Measurements from ENCODE around the gene MYL12B. TPM values are rescaled to one million over a fixed set of nuclear protein-coding genes. Genes with fewer than 3 reads are reported as not detected.

MYL12B gene
- total and polyA plus RNA-seq, 2 of the 8 experiments (the other 6 are each of a cell fraction or from before 2014, with no cell fraction given) = 174 to 188 TPM

DNA sequence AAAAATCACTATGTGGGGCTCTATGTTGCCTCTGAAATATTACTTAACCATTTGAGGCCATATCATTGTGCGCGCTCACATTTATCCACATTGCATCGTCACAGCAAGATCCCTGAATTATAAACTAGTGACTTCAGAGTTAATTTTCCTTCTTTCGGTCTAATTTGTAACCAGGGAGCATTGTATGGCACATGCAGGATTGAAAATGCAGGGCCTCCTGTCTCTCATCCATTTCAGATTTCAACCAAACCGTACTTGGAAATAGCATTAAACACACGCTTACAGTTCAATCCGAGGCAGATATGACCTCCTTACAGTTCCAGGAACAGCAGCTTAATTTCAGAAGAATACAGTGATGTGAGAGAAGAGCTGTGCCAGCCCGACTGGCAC, 42.7 kb upstream of the MYL12B start:
- peaks cover 0 to 4% (median under 1%) of the 10 kb centered on the region in 4 experiments; a peak in 1 of 7 replicates for H3K4me1 ChIP-seq (replicated peaks in 1 of 4; ENCODE audit: control insufficient read depth in 3 of 4, insufficient read depth in 4 of 4, low read length in 3 of 4)
- H3K36me3 ChIP-seq (ENCODE audit: control insufficient read depth in 2 of 4, insufficient read depth in 4 of 4, low read length in 3 of 4) = no peaks in the 10 kb centered on the region
- H3K23me2 ChIP-seq (ENCODE audit: low read depth, low read length) = no peaks in the 10 kb centered on the region
- H2AK5ac ChIP-seq (ENCODE audit: low read depth, low read length) = no peak overlapping the region
- no peak overlapping the region for H2BK12ac ChIP-seq (ENCODE audit: low read depth, low read length)
- no peaks in the 10 kb centered on the region; a peak in 1 of 4 replicates for H3K9me3 ChIP-seq (ENCODE audit: insufficient read depth in 2 of 2, low read depth in 1 of 2, low read length in 1 of 2)
- ChIA-PET POLR2A (ENCODE audit: partially characterized antibody) (interaction anchor here (0.8 to 1.2 kb wide), 2 partner anchors 11 to 28 kb away, joined by 3 read pairs; no protein-coding TSS in a partner anchor), CTCF (ENCODE audit: partially characterized antibody) (interaction anchor here (0.8 to 1.6 kb wide), 5 partner anchors 15 to 272 kb away, joined by 3 to 7 read pairs (median 4); no protein-coding TSS in a partner anchor)
- H2BK20ac ChIP-seq (ENCODE audit: low read length) = no peak overlapping the region
- H3K23ac ChIP-seq (ENCODE audit: insufficient read length) = no peak overlapping the region
- H2BK5ac ChIP-seq (ENCODE audit: low read depth, low read length) = no peak overlapping the region
- H3K56ac ChIP-seq (replicated peaks; ENCODE audit: insufficient read length, low read depth, low read length) = no peak overlapping the region
- H3K27me3 ChIP-seq (replicated peaks in 1 of 4; ENCODE audit: control insufficient read depth in 3 of 4, extremely low read depth in 1 of 4, insufficient read depth in 3 of 4, low read length in 3 of 4) = no peaks in the 10 kb centered on the region
- no peak overlapping the region for H2BK120ac ChIP-seq (replicated peaks; ENCODE audit: low read depth, low read length)
- no peak overlapping the region for H4K5ac ChIP-seq (ENCODE audit: insufficient read length, low read depth, low read length)
- H3K79me2 ChIP-seq (ENCODE audit: control insufficient read depth in 1 of 2, insufficient read depth in 2 of 2, low read length in 2 of 2) = no peaks in the 10 kb centered on the region
- no peak overlapping the region for H4K8ac ChIP-seq (ENCODE audit: extremely low read depth, insufficient read depth, low read length)
- no peak overlapping the region for H3K4me2 ChIP-seq (ENCODE audit: insufficient read depth in 1 of 2, low read depth in 2 of 2, low read length in 2 of 2)
- H3K18ac ChIP-seq (ENCODE audit: extremely low read depth, low read length) = no peak overlapping the region
- no peak overlapping the region for H3K27ac ChIP-seq (ENCODE audit: low read depth, low read length)
- 81% methylated on average over 8 of the region's 8 CpGs; no CpG with 5 or more reads in 1 of the 2 experiments for WGBS, 2 experiments (ENCODE audit: extremely low coverage in 1 of 2, insufficient coverage in 1 of 2, insufficient read length in 1 of 2, insufficient replicate concordance in 2 of 2, low coverage in 1 of 2, low lambda C conversion rate in 2 of 2, missing lambda C conversion rate in 1 of 2)
- H4K20me1 ChIP-seq (replicated peaks in 1 of 2; ENCODE audit: control insufficient read depth in 1 of 2, insufficient read depth in 2 of 2, low read length in 2 of 2) = no peaks in the 10 kb centered on the region
- H2AFZ ChIP-seq (ENCODE audit: low read length) = 0 out of 2 replicates have a peak overlapping the region, but pooled peaks have one; percentile 4
- no peak overlapping the region for H3K4ac ChIP-seq (replicated peaks; ENCODE audit: insufficient read length, low read depth, low read length)
- no peak overlapping the region for H3K14ac ChIP-seq (ENCODE audit: insufficient read length)
- TF ChIP-seq PHF8 (conservative IDR thresholded peaks at IDR 0.05; ENCODE audit: low read depth, low read length) (no peak), TAF7 (optimal IDR thresholded peaks at IDR 0.05; ENCODE audit: borderline replicate concordance, low read depth, low read length) (no peak), SAP30 (IDR thresholded peaks at IDR 0.05; ENCODE audit: insufficient read depth, insufficient replicate concordance, low read length) (no peak), KDM5A (IDR thresholded peaks at IDR 0.05; ENCODE audit: low read length) (no peak), SIN3A (conservative IDR thresholded peaks at IDR 0.05 in 1 of 2, IDR thresholded peaks at IDR 0.05 in 1 of 2; ENCODE audit: low read depth in 1 of 2, low read length in 2 of 2) (no peak), NANOG (IDR thresholded peaks at IDR 0.05; ENCODE audit: insufficient read depth, low read depth, low read length, poor library complexity, severe bottlenecking) (no peak), KDM1A (IDR thresholded peaks at IDR 0.05; ENCODE audit: borderline replicate concordance, low read length) (no peak), CBX5 (IDR thresholded peaks at IDR 0.05; ENCODE audit: low read depth, low read length) (no peak), JUN (IDR thresholded peaks at IDR 0.05; ENCODE audit: low read depth, low read length) (no peak), NRF1 (IDR thresholded peaks at IDR 0.05; ENCODE audit: low read depth, low read length) (no peak), TCF12 (IDR thresholded peaks at IDR 0.05; ENCODE audit: low read depth, low read length) (no peak), RFX5 (IDR thresholded peaks at IDR 0.05; ENCODE audit: borderline replicate concordance, low read depth, low read length) (no peak)
- TF ChIP-seq, protein P1, sequence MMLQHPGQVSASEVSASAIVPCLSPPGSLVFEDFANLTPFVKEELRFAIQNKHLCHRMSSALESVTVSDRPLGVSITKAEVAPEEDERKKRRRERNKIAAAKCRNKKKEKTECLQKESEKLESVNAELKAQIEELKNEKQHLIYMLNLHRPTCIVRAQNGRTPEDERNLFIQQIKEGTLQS (IDR thresholded peaks at IDR 0.05; ENCODE audit: insufficient read depth, low read depth, low read length) = no peak
- H3K4me3 ChIP-seq (ENCODE audit: extremely low read depth in 1 of 4, insufficient read depth in 2 of 4, low read depth in 3 of 4, low read length in 4 of 4) = no peak overlapping the region
- no peak overlapping the region for H3K9ac ChIP-seq (replicated peaks in 1 of 4; ENCODE audit: extremely low read depth in 1 of 4, low read depth in 3 of 4, low read length in 3 of 4)
- no peak overlapping the region for H2BK15ac ChIP-seq (ENCODE audit: low read length)
- DNase-seq (ENCODE audit: low read depth in 1 of 2, low spot score in 2 of 2) (no peak), FAIRE-seq (no peak)
- H4K91ac ChIP-seq (replicated peaks; ENCODE audit: insufficient read length, low read length) = no peak overlapping the region
- no peaks in the 10 kb centered on the region for H3K79me1 ChIP-seq (ENCODE audit: low read depth, low read length)

Data from H1 (cell line).